Activated T-cell treated with anti-CD3 and anti-CD28 coated beads, Interleukin-2, amount 50 U/mL, for 1 hour (primary cell): ENCODE measurements around the gene PLEKHA5.
"Not testable (repeated sequence)": the region's sequence is repeated elsewhere in the genome, so short reads cannot be mapped to it uniquely, and the experiment has no call there.

Experiments used
- DNase-seq: peaks from one replicate; pipeline ENCODE4 v3.0.0-alpha.2; 2020

The PLEKHA5 gene

DNA sequence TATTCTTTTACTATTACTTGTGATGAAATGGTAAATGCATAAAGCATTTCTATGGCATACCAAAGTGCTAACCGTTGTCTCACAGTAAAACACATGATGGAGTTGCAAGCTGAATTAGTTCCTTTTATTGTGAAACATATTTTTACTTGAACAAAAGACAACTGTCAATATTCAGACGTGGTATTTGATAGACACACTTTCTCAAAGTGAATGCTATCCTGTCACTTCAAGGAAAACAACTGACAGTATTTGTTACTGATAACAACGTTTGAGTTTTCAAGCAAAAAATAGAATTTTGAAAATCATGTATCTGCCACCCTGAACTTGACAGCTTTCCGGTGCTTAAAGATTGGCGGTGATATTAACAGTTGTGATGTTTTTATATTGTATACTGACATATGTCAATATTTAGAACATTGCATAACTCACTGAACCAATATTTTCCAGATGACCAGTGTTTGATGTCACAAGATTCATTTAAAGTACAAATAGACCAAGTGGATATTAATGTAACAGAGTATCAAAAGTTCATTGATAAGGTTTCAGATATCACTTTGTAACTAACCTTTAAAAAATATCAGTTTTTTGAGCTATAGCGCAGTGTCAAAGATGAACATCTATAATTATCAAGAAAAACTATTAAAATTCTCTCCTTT lies 156.4 kb downstream of the PLEKHA5 start:
- no peak for DNase-seq

DNA sequence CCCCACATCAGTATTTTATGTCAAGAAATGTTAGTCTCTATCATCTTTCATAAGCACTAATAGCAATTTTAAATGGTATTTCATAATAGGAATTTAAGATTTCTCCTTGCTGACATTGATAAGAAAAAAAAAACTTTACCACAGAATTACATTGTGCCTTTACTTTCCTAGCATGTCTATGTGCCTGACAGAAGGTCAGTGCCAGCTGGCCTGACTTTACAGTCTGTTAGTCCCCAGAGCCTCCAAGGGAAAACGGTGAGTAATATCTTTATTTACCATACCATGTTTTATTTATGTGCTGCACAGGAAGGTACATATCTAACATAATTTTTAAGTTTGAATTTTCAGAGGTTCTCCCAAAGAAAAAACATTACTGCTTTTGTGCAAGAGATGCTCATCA lies 157.8 kb downstream of the PLEKHA5 start:
- DNase-seq: no peak

DNA sequence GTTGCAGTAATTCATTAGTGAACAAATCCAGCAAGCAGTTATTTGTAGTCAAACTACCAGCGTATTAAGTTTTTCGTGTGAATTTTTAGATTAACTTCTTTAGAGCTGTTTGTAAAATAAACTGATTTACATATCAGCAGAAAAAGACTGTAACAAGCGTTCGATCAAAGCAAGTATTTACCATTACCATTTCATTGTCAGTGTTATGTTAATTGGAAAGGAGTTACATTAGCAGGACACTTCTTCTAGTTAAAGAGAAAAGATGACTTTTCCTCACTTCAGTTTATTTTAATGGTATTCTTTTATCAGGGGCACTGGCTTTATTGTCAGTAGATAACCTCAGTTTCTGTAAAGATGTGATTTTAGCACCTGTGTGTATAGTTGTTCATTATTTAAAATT lies 158.6 kb downstream of the PLEKHA5 start:
- no peak for DNase-seq

DNA sequence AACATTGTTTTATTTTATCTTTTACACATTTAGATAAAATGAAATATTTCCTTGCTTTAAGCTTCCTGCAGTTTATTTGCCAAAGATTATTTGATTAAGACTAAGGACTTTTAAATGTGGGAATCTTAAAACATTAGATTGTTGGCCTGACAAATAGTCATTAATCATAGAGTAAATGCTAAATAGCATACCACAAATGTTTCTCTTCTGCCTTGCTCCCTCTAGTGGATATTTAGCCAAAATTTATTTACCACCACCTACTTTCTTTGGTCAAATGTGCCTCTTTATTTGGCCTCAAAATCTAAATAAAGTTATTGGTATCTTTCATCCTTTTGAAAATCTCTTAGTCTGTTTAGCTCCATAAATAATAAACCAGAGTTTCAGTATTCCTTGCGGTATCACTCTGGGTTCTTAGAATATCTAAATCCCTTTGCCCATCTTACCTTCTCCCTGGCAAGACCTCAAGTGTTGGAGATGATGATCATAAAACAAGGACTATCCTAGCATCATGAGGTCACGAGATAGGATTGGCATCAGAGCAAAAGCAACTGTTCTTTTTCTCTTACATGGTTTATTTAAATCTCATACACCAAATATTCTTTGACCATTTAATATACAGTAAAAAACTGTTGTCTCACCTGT lies 159.2 kb downstream of the PLEKHA5 start:
- no peak for DNase-seq

DNA sequence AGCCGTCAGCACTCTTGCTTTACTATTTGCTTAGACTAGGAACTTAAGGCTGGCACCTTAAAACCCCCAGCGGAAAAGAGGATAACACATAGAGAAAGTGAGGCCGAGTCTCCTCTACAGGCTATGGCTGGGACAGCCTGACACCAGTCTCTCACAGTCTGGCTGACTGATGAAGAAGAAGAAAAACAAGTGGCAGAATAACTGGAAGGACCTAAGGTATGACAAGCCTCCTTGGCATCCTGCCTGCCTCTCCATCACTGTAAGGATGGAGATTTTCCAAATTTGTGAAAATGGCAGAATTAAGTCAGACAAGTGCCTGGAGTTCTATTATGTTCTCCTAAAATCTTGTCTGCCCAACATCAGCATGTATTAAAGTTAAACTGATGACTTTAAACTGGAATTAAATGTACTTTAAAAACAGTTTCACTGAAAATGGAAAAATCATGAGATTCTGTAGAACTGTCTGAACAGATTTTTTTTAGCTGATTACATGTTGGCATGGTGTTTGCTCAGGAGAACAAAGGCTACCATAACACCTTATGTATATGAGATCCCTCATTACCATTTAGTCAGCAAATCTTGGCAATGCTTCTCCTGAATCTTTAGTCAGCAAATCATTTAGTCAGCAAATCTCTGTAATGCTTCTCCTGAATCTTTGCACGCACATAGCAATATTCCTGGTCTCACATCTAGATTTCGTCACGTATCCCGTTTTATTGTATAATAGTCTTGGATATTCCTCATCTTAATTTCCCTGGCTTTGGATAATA lies 169.5 kb downstream of the PLEKHA5 start:
- no peak for DNase-seq

DNA sequence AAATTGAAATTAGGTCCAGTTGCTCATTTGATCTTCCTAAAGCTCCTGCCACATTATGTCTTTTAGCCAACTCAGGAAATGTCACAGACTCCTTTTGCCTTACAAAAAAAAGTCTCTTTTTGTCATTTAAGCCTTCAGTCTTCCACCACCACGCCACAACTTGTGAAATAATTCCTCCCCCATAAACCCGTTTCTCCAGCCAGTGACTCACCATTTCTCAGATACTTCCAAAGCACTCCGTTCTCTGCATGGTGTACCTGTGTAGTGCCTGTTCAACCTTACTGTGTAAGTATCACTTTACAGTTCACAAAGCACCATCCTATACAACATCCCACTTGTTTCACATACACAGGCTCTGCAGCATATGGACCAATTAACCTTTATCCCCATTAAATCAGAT lies 170.2 kb downstream of the PLEKHA5 start:
- DNase-seq: no peak

DNA sequence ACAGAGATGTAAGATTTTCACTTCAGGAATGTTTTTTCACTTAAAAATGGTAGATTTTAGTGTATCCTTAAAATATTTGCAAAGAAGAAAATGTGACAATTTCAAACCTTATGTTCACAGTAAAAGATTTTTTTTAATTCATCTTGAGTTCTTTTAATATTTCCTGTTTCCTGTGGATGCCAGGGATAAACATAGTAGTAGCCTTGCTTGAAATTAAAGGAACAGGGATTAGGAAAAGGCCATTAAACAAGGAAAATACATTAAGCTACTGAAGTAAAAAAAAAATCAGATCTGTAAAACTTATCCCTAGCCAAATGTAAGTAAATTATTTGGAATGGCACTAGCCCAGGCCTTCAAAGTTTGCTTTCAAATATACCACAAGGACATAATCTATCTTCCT lies 171.7 kb downstream of the PLEKHA5 start:
- no peak for DNase-seq

DNA sequence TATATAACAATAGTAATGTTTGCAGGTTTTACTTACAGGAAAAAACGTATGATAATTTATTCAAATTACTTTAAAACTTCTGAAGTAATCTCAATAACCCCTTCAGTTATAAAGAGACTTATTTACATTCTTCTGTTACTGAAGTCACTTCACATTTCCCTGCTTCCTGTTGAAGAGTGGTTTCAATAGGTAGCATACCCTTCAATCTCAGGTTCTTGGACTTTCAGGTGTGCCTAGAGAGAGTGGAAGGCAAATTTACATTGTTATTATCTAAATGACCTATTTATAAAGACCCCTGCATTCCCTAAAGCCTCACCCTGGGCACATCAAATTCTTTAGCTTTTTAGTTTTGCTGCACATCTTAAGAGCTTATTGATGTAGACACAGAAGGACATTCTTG lies 172.2 kb downstream of the PLEKHA5 start:
- no peak for DNase-seq

DNA sequence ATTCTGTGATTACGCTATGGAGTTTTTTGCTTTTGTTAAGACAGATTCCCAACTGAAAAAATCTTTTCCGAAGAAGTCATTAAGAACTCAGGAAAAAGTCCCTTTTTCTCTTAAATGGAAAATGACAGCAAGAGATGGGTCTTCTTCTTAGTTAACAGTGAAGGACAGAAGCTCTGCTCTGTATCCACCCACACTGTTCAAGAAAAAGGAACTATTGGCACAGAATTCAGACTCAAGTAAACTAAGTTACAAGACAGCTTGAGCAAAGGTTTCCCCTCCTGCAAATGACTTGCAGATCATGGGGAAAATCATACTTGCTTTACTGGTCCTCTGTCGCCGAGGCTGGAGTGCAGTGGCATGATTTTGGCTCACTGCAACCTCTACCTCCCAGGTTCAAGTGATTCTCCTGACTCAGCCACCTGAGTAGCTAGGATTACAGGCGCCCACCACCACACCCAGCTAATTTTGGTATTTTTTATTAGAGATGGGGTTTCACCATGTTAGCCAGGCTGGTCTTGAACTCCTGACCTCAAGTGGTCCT lies 172.6 kb downstream of the PLEKHA5 start:
- no peak for DNase-seq

DNA sequence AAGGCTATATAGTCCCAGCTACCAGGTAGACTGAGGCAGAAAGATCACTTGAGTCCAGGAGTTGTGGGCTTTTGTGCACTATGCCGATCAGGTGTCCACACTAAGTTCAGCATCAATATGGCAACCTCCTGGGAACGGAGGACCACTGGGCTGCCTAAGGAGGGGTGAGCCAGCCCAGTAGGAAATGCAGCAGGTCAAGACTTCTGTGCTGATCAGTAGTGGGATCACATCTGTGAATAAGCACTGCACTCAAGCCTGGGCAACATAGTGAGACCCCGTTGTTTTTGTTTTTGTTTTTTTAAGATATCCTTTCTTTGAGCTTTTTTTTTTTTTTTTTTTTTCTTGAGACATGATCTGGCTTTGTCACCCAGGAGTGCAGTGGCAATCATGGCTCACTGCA lies 174.0 kb downstream of the PLEKHA5 start:
- no peak for DNase-seq

DNA sequence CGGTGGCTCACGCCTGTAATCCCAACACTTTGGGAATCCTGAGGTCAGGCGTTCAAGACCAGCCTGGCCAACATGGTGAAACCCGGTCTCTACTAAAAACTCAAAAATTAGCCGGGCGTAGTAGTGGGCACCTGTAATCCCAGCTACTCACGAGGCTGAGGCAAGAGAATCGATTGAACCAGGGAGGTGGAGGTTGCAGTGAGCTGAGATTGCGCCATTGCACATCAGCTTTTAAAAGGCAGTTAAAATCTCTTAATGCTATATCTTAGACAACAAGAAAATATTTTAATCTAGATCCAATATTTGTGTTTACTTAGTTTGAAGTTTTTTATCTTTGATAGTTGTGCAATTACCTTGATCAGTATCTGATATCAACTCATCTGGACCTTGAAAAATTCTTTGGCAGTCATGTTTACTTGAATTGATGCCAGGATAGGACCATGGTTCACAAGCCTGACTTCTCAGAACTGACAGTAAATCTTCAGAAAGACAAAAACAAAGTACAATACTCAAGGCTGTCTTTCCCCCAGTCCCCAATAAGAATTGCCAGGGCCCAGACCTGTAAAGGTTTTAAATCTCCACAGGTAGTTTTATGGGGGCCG lies 174.7 kb downstream of the PLEKHA5 start:
- no peak for DNase-seq

DNA sequence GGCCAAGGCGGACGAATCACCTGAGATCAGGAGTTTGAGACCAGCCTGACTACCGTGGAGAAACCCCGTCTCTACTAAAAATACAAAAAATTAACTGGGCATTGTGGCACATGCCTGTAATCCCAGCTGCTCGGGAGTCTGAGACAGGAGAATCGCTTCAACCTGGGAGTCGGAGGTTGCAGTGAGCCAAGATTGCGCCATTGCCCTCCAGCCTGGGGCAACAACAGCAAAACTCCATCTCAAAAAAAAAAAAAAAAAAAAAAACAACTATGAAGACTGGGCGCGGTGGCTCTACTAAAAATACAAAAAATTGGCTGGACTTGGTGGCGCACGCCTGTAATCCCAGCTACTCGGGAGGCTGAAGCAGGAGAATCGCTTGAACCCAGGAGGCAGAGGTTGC lies 176.1 kb downstream of the PLEKHA5 start:
- DNase-seq: not testable (repeated sequence)

DNA sequence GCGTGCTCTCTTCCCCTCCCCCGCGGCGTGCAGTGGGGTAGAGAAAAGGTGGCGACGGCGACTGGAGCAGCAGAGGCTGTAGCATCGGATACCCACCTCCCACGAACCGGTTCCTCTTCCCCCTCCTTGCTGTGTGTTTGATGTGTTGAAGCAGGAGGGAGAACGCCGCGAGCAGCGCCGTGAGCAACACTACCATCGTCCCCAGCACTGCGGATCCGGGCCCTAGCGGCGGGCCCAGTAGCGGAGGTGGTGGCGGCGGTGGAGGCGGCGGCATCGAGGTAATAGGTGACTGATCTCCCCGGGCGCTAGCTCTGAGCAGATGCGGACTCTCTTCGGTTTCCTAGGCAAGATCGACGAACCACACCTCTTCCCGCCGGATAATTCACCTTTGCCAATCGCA lies 176.8 kb downstream of the PLEKHA5 start:
- no peak for DNase-seq

DNA sequence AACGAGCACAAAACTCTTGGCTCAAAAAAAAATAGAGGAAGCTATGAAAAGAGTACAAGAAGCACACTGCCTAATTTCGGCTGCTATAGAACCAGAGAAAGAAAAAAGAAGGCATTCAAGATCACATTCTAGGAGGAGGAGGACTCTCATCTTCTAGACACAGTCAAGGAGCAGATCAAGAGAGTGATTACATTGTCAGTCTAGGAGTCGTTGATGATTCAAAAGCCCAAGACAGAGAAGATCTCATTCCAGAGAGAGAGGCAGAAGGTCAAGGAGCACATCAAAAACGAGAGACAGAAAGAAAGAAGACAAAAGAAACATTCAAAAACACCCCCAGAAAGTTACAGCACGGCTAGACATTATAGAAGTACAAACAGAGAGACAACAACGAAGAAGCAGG lies 177.9 kb downstream of the PLEKHA5 start:
- DNase-seq: no peak

DNA sequence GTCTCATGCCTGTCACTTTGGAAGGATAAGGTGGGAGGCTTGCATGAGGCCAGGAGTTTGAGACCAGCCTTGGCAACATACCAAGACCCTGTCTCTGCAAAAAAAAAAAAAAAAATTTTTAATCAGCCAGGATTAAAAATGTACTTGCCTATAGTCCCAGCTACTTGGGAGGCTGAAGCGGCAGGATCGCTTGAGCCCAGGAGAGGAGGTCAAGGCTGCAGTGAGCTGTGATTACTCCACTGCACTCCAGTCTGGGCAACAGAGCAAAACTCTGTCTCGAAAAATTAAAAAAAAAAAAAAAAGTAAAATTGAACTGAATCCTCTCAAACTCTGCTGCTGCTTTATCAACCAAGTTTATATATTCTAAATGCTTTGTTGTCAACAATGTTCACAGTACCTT lies 181.6 kb downstream of the PLEKHA5 start:
- DNase-seq: no peak

DNA sequence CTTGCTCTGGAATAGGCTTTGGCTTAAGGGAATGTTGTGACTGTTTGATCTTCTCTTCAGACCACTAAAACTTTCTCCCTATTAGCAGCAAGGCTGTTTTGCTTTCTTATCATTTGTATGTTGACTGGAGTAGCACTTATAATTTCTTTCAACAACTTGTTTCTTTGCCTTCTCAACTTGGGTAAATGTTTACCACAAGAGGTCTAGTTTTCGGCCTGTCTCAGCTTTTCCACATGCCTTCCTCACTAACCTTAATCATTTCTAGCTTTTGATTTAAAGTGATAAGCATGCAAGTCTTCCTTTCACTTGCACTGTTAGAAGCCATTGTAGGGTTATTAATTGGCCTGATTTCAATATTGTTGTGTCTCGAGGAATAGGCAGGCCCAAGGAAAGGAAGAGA lies 183.1 kb downstream of the PLEKHA5 start:
- no peak for DNase-seq

DNA sequence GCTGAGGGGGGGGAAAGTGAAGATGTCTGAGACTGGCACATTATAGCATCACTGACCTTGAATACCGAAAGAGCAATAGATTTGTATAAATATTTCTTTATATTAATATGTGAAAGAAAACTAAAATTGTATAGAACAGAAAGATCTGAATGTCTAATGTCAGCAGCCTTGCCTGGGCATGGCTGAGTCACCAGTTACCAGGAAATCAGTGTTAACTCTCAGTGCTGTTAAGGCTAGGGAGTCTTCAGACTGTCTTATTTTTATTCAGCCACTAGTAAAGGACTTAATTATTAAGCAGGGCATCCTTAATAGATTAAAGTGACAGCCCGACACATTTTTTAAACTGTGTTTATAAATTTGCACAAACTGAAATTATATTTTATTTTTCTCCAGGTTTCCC lies 186.9 kb downstream of the PLEKHA5 start:
- DNase-seq: no peak

DNA sequence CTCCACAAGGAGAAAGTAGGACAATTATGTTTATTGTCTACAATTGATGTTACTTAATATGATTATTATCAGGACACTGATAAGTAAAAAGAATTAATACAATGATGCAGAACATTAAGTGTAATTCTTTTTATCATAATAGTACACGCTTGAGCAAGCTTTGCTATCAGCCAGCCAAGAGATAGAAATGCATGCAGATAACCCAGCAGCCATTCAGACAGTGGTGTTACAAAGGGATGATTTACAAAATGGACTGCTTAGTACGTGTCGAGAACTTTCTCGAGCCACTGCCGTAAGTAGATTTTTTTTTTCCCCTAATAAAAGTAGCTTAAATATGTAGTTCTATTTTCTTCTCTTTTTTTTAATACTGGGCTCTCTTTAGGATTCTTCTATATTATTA lies 192.8 kb downstream of the PLEKHA5 start:
- no peak for DNase-seq

DNA sequence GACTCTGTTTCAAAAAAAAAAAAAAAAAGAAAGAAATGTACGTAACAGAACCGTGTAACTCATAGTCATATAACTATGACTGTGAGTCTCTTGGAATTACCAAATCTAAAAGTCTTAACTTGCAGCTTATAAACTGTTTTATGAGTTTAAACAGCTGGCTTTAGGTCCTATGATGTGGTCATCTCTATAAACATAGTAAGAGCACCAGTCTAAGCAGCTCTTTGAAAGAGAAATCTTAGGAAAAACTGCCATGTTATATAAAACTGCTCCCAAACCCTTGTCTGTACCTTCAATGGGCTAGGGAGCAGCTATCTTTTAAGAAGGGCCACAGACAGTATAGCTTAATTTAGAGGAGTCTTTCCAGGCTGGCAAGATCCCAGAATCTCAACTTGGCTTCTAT lies 194.3 kb downstream of the PLEKHA5 start:
- DNase-seq: no peak

DNA sequence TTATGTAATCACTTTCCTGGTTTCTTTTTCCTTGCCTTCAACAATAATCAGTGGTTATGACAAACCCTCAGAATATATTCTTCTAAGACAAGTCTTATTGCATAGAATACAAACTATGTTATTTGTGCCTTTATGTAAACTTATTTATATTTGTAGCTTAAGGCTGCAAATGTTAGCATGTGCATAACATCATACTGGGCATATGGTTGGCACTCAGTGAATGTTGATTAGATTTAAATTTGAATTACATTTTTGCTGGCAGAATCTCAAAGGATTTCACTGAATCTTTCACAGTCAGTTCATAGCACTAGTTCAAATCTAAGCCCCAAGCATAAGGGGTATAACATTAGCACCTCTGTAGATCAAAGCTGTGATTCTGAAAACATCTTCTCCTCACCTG lies 196.6 kb downstream of the PLEKHA5 start:
- DNase-seq: no peak

DNA sequence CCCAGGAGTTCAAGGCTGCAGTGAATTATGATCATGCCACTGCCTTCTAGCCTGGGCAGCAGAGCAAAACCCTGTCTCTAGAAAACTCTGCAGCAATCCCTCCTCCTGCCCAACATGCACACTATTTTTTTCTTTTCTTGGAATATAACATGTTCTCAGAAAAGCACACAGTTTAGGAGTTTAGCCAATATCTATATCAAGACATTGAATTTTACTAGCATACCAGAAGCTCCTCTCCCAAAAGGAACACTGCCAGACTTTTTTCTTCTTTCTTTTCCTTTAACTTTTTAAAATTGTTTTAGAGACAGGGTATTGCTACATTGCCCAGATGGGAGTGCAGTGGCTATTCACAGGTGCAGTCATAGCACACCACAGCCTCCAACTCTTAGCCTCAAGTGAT lies 202.7 kb downstream of the PLEKHA5 start:
- DNase-seq: no peak

DNA sequence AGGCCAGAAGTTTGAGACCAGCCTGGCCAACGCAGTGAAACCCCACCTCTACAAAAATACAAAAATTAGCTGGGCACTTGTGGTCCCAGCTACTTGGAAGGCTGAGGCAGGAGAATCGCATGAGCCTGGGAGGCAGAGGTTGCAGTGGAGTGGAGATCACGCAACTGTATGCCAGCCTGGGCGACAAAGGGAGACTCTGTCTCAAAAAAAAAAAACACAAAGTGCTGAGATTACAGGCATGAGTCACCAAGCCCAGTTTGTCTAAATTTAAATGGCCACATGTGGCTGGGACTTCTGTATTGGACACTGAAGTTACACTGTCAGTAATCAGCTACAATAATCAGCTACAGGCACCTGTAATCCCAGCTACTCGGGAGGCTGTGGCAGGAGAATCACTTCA lies 208.9 kb downstream of the PLEKHA5 start:
- DNase-seq: no peak

DNA sequence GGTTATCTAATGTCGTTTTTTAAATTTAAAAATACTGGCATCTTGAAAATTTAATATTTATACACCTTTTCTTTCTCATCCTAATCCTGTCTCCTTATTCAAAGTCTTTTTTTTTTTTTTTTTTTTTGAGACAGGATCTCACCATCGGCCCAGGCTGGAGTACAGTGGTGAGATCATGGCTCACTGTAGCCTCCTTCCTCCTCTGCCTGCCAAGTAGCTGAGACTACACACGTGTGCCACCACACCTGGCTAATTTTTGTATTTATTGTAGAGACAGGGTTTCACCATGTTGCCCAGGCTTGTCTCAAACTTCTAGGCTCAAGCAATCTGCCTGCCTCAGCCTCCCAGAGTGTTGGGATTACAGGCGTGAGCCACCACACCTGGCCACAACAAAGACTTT lies 221.3 kb downstream of the PLEKHA5 start:
- not testable (repeated sequence) for DNase-seq

DNA sequence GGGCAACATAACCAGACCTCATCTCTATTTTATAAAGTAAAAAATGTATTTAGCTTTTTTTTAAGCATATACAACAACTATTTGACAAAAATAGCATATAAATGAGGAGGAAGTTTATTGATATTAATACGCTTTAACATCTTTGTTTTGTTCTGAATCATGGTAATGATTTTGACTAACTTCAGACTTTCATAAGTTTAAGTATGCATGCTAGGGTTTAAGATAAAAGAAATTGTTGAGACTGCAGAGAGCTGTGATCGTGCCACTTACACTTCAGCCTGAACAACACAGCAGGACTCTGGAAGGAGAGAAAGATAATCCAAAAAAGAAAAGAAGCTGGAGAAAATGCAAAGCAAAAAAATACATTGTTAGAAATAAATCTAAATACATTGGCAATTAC lies 221.8 kb downstream of the PLEKHA5 start:
- DNase-seq: no peak
